Medulla oblongata (tissue), 1 donor: ENCODE data around the gene KIAA1755.

ENCODE experiments used
- DNase-seq: peaks from one replicate; pipeline ENCODE4 v3.0.0-alpha.2; 2015; ENCODE audit errors: extremely low spot score

KIAA1755 gene

GRCh38 chr20:38166703-38167233 lies 93.8 kb downstream of the KIAA1755 start:
- no peak for DNase-seq

GRCh38 chr20:38165966-38166702 lies 94.4 kb downstream of the KIAA1755 start:
- DNase-seq = no peak

- DNase-seq = peak; percentile 49
Measured at GRCh38 chr20:38165089-38165965, 95.2 kb downstream of the KIAA1755 start, which contains the start of gene TGM2. Gene TGM2, minus strand, starts transcription at chr20:38165270. Its CDS starts 72 bp downstream, at chr20:38165198.

GRCh38 chr20:38164624-38165088 lies 95.9 kb downstream of the KIAA1755 start:
- DNase-seq = no peak

- DNase-seq = no peak
Measured at GRCh38 chr20:38164069-38164468, 96.5 kb downstream of the KIAA1755 start.

GRCh38 chr20:38162878-38163875 lies 97.4 kb downstream of the KIAA1755 start:
- no peak for DNase-seq

GRCh38 chr20:38162149-38162548 lies 98.4 kb downstream of the KIAA1755 start:
- no peak for DNase-seq

GRCh38 chr20:38161412-38161774 lies 99.1 kb downstream of the KIAA1755 start:
- no peak for DNase-seq
